Measurements from ENCODE around the gene LAMA4.

LAMA4 gene

DNA sequence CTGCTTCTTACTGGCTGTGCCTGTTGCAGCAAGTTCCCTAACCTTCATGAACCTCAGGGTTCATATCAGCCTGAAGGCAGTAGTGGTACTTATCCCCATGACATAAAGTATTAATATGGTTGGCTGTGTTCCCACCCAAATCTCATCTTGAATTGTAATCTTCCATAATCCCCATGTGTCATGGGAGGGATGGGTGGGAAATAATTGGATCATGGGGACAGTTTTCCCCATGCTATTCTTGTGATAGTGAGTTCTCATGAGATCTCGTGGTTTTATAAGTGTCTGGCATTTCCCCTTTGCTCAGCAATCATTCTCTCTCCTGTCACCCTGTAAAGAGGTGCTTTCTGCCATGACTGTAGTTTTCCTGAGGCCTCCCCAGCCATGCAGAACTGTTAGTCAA is 105.1 kb downstream of the LAMA4 start:
- Histone ChIP-seq H3K4me1 (ENCODE audit: insufficient read depth, low read length) (no peaks in the 10 kb centered on the region), H3K9ac (ENCODE audit: low read depth, low read length) (no peak overlapping the region), H3K9me3 (ENCODE audit: insufficient read depth, low read depth, low read length) (no peaks in the 10 kb centered on the region), H3K36me3 (ENCODE audit: insufficient read depth, low read depth, low read length) (no peaks in the 10 kb centered on the region), H3K4me3 (ENCODE audit: low read length) (no peak overlapping the region), H3K27me3 (ENCODE audit: insufficient read depth, low read length) (no peaks in the 10 kb centered on the region), H3K27ac (ENCODE audit: low read length) (no peak overlapping the region)

DNA sequence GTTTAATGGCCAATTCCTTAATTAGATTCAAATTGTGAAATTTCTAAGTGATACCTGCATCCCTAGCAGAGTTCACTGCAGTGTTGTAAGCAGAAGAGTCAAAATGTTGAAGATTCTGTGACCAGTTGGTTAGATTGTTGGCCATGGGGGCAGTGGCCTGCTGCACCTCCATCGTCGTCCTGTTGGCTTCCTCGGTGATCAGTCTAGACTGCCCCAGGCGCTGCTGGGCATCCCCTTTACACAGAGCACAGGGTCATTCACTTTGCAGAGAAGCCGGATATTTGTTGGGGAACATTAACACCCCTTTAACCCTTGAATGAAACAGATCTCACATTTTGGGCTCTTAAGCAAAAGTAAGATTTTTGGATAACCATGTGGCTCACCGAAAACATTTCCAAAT is 106.3 kb downstream of the LAMA4 start:
- no peak overlapping the region for H3K9ac ChIP-seq (ENCODE audit: low read depth, low read length)
- H3K4me1 ChIP-seq (ENCODE audit: insufficient read depth, low read length), result no peaks in the 10 kb centered on the region
- no peak overlapping the region for H3K4me3 ChIP-seq (ENCODE audit: low read length)
- no peaks in the 10 kb centered on the region for H3K27me3 ChIP-seq (ENCODE audit: insufficient read depth, low read length)
- no peaks in the 10 kb centered on the region for H3K9me3 ChIP-seq (ENCODE audit: insufficient read depth, low read depth, low read length)
- H3K27ac ChIP-seq (ENCODE audit: low read length), result no peak overlapping the region
- H3K36me3 ChIP-seq (ENCODE audit: insufficient read depth, low read depth, low read length), result no peaks in the 10 kb centered on the region

DNA sequence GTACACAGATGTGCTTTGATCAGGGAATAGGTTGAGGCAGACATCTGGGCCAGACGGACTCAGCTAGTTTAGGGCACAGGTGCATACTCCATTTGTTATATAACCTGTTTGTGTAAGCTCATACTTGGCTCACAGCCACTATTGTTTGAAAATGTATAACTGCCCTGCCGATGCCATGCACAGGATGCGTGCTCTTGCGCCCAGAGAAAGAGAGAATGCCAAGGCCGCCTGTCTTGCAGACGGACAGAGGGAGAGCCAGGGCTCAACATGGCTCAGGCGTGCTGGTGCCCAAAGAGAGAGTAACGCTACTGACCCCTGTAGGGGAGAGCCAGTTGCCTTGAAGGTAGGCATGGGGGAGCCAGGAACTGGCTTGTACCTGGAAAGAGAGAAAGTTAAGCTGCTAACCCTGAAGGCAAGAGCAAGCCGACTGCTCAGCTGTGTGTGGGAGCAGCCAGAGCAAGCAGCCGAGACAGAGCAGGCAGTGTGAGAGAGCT is 109.2 kb downstream of the LAMA4 start:
- no peak overlapping the region for H3K4me3 ChIP-seq (ENCODE audit: low read length)
- H3K36me3 ChIP-seq (ENCODE audit: insufficient read depth, low read depth, low read length), result no peaks in the 10 kb centered on the region
- no peaks in the 10 kb centered on the region for H3K4me1 ChIP-seq (ENCODE audit: insufficient read depth, low read length)
- H3K9ac ChIP-seq (ENCODE audit: low read depth, low read length), result no peak overlapping the region
- no peaks in the 10 kb centered on the region for H3K27me3 ChIP-seq (ENCODE audit: insufficient read depth, low read length)
- no peak overlapping the region for H3K27ac ChIP-seq (ENCODE audit: low read length)
- H3K9me3 ChIP-seq (ENCODE audit: insufficient read depth, low read depth, low read length), result no peaks in the 10 kb centered on the region

DNA sequence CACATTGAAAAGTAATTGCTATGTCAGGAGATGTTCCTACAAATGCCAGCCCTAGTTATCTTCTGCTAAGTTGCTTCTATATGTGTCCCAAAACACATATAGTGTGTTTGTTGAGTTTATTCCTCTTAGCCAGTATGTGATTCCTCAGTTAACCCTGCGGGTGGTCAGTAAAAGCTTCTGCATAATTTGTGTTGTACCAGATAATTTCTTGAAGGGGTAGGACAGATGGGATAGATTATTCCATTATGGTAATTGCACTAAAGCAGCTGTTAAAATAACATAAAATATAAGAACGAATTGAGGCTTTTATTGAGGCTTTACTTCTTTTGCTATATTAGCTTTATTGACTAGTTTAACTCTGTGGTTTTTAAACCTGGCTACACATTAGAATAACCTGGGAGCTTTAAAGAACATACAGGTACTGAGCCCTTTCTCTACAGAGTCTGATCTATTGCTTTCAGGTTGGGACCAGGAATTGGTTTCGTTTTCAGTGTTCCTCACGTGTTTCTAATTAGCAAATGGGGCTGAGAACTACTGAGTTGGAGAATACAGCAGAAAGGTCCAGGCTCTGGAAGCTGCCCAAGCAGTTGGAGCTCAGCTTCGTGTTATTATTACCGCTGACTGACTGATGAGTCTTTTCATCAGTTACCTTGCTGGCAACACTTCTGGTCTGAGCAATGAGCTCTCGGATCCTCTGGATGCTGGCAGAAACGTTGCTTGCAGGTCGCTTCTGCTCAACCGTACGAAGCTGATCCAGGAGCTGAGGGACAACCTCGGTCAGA is 110.0 kb downstream of the LAMA4 start:
- H3K9ac ChIP-seq (ENCODE audit: low read depth, low read length), result no peak overlapping the region

DNA sequence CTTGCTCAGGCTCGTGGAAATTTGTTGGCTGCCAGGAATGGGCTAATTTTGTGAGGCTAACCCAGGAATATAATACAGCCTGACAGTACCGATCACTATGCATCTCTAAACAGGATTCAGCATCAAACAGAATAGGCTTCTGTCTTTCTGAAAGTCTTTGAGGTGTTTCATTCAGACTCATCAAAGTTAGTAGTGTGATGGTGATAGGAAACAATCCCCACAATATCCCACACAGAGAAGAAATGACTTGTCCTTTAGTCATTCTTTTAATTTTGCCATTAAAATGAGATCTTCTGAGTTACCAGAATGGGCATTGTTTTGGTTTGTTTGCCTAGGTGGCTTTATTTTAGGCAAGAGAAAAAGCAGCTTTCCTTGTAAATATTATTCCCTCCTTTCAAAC is 112.7 kb downstream of the LAMA4 start:
- H3K9me3 ChIP-seq (ENCODE audit: insufficient read depth, low read depth, low read length), result no peaks in the 10 kb centered on the region
- H3K4me3 ChIP-seq (ENCODE audit: low read length), result no peak overlapping the region
- H3K27ac ChIP-seq (ENCODE audit: low read length), result no peak overlapping the region
- H3K4me1 ChIP-seq (ENCODE audit: insufficient read depth, low read length), result no peaks in the 10 kb centered on the region
- H3K9ac ChIP-seq (ENCODE audit: low read depth, low read length), result no peak overlapping the region
- H3K27me3 ChIP-seq (ENCODE audit: insufficient read depth, low read length), result no peaks in the 10 kb centered on the region
- H3K36me3 ChIP-seq (ENCODE audit: insufficient read depth, low read depth, low read length), result no peaks in the 10 kb centered on the region

More for the DNA sequence above, 110.0 kb downstream of the LAMA4 start:
- H3K36me3 ChIP-seq (ENCODE audit: insufficient read depth, low read depth, low read length), result no peaks in the 10 kb centered on the region
- no peaks in the 10 kb centered on the region for H3K9me3 ChIP-seq (ENCODE audit: insufficient read depth, low read depth, low read length)
- no peak overlapping the region for H3K27ac ChIP-seq (ENCODE audit: low read length)
- no peak overlapping the region for H3K4me3 ChIP-seq (ENCODE audit: low read length)
- no peaks in the 10 kb centered on the region for H3K27me3 ChIP-seq (ENCODE audit: insufficient read depth, low read length)
- no peaks in the 10 kb centered on the region for H3K4me1 ChIP-seq (ENCODE audit: insufficient read depth, low read length)

DNA sequence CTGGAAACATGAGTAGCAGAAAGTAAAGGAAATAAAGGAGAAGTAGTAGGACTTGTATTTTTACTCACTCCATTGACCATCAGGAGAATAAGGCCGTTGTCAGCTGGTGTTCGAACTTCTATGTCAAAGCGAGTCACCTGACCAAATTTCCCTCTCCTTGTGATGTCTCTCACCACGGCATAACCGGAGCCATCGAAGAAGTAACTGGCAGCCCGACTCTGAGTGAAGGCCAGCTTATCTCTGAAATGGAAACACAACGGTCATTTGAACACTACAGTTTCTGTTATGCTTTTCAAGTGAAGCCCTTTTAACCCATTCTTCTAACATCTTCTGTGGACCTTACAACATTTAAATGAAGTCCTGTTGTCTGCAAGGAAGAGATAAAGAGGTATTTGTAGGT is 115.3 kb downstream of the LAMA4 start:
- Histone ChIP-seq H3K27me3 (ENCODE audit: insufficient read depth, low read length) (no peaks in the 10 kb centered on the region), H3K36me3 (ENCODE audit: insufficient read depth, low read depth, low read length) (no peaks in the 10 kb centered on the region), H3K27ac (ENCODE audit: low read length) (no peak overlapping the region), H3K9me3 (ENCODE audit: insufficient read depth, low read depth, low read length) (no peaks in the 10 kb centered on the region), H3K4me3 (ENCODE audit: low read length) (no peak overlapping the region), H3K9ac (ENCODE audit: low read depth, low read length) (no peak overlapping the region), H3K4me1 (ENCODE audit: insufficient read depth, low read length) (no peaks in the 10 kb centered on the region)

DNA sequence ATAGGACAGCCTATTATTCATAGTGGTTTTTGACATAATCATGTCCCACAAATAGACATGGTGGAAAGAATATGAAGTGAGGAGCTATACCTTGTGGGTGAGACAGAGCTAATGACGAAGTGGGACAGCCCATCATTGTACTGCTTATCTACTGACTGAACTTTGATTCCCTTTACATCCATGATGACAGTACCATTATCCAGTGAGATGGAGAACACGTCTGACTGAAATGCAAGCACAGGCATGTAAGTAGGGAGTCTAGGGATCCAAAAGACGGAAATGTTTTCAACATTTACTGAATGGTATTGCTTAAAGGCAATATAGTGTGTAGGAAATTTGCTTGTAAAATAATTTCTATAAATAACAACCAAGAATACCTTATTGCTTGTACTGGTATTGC is 123.5 kb downstream of the LAMA4 start:
- Histone ChIP-seq H3K36me3 (ENCODE audit: insufficient read depth, low read depth, low read length) (no peaks in the 10 kb centered on the region), H3K9ac (ENCODE audit: low read depth, low read length) (no peak overlapping the region), H3K27me3 (ENCODE audit: insufficient read depth, low read length) (no peaks in the 10 kb centered on the region), H3K9me3 (ENCODE audit: insufficient read depth, low read depth, low read length) (no peaks in the 10 kb centered on the region), H3K4me1 (ENCODE audit: insufficient read depth, low read length) (no peaks in the 10 kb centered on the region), H3K27ac (ENCODE audit: low read length) (no peak overlapping the region), H3K4me3 (ENCODE audit: low read length) (no peak overlapping the region)

DNA sequence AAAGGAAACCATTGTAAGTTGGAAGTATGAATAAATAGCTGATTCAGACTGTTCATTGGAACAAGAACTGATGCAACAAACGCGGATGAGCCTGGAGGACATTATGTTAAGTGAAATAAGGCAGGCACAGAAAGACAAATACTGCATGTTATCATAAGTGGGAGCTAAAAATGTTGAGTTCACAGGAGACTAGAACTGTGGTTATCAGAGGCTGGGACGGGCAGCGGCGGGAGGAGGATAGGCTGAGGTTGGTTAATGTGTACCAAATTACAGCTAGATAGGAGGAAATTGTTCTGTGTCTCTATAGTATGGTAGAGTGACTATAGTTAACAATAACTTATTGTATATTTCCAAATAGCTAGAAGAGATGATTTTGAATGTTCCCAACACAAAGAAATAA is 126.2 kb downstream of the LAMA4 start:
- no peak overlapping the region for H3K27ac ChIP-seq (ENCODE audit: low read length)
- no peaks in the 10 kb centered on the region for H3K36me3 ChIP-seq (ENCODE audit: insufficient read depth, low read depth, low read length)

DNA sequence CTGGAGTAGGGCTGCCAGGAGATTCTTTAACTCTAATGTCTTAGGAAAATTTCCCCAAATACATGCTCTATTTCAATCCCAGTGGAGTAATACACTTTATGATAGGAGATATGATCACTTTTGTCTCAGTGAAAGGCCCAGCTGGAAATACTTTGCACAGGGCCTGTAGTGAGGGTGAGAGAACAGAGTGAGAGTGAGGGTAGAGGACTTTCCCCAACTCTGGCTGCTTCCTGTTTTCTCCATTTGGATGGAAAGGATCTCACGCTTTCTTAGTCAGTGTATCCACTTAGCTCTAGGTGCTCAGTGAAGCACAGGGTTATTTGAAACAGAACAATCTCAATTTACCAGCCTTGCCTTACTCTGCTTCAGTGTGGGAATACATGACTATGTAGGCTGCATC is 130.4 kb downstream of the LAMA4 start:
- no peaks in the 10 kb centered on the region for H3K27me3 ChIP-seq (ENCODE audit: insufficient read depth, low read length)
- no peak overlapping the region for H3K9ac ChIP-seq (ENCODE audit: low read depth, low read length)
- no peaks in the 10 kb centered on the region for H3K36me3 ChIP-seq (ENCODE audit: insufficient read depth, low read depth, low read length)
- no peaks in the 10 kb centered on the region for H3K9me3 ChIP-seq (ENCODE audit: insufficient read depth, low read depth, low read length)
- H3K27ac ChIP-seq (ENCODE audit: low read length), result no peak overlapping the region
- H3K4me3 ChIP-seq (ENCODE audit: low read length), result no peak overlapping the region
- no peaks in the 10 kb centered on the region for H3K4me1 ChIP-seq (ENCODE audit: insufficient read depth, low read length)

More for the DNA sequence above, 126.2 kb downstream of the LAMA4 start:
- no peak overlapping the region for H3K4me3 ChIP-seq (ENCODE audit: low read length)
- no peaks in the 10 kb centered on the region for H3K27me3 ChIP-seq (ENCODE audit: insufficient read depth, low read length)
- H3K9me3 ChIP-seq (ENCODE audit: insufficient read depth, low read depth, low read length), result no peaks in the 10 kb centered on the region
- no peaks in the 10 kb centered on the region for H3K4me1 ChIP-seq (ENCODE audit: insufficient read depth, low read length)
- H3K9ac ChIP-seq (ENCODE audit: low read depth, low read length), result no peak overlapping the region

DNA sequence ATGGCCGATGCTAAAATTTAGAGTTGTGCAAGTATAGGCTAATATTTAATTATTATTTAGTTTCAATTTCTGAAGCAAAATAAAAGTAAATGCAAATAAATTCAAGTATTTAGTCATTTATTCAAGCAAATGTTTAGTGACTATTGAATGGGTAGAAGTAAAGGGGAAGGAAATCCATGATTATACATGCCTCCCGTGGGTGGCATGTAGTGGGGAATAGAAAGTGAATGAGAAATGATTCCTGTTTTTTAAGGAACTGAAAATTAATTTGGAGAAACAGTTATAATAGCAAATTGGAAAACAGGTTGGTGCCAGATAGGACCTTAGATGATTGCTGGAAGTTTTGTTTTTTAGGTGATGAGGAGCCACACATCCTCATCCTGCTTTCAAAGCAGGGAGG is 131.6 kb downstream of the LAMA4 start:
- Histone ChIP-seq H3K4me3 (ENCODE audit: low read length) (no peak overlapping the region), H3K27ac (ENCODE audit: low read length) (no peak overlapping the region), H3K9me3 (ENCODE audit: insufficient read depth, low read depth, low read length) (no peaks in the 10 kb centered on the region), H3K4me1 (ENCODE audit: insufficient read depth, low read length) (no peaks in the 10 kb centered on the region), H3K27me3 (ENCODE audit: insufficient read depth, low read length) (no peaks in the 10 kb centered on the region), H3K36me3 (ENCODE audit: insufficient read depth, low read depth, low read length) (no peaks in the 10 kb centered on the region), H3K9ac (ENCODE audit: low read depth, low read length) (no peak overlapping the region)

DNA sequence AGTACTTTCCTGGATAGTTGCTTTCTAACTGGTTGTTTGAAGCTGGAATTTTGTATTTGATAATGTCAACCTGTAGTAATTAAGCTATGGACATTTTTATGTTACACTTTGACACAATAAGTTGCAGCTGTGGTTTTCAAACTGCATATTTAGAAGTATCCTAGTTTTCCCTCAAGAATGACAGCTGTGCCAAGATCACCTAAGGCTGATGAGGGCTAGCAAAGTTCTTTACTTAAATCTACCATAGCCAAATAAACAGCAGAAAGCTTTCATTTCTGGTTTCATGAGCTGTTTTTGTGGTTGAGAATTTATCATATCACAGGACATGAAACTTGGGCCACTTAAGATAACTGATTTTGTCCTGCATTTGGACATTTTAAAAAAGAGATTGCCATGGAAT is 136.3 kb downstream of the LAMA4 start:
- no peak overlapping the region for H3K27ac ChIP-seq (ENCODE audit: low read length)
- H3K36me3 ChIP-seq (ENCODE audit: insufficient read depth, low read depth, low read length), result no peaks in the 10 kb centered on the region

DNA sequence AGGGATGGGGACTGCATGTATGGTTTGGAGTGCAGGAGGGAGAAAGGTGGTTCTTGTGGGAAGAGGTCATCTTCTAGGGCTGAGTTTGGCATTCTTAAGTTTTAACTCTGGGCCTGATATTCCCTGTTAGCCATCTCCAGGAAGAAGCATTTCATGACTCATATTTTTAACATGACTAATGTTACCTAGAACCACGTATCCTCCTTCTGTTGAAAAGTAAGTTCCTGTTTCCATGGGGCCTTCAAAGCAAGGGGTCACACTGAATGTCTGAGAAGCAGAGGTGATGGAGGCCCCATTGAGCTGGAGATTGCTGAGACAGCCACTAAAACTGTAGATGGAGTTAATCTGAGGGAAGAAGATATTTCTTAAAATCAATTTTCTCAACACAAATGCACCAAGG is 136.8 kb downstream of the LAMA4 start:
- Histone ChIP-seq H3K36me3 (ENCODE audit: insufficient read depth, low read depth, low read length) (no peaks in the 10 kb centered on the region), H3K4me3 (ENCODE audit: low read length) (no peak overlapping the region), H3K27me3 (ENCODE audit: insufficient read depth, low read length) (no peaks in the 10 kb centered on the region), H3K4me1 (ENCODE audit: insufficient read depth, low read length) (no peaks in the 10 kb centered on the region), H3K27ac (ENCODE audit: low read length) (no peak overlapping the region), H3K9ac (ENCODE audit: low read depth, low read length) (no peak overlapping the region), H3K9me3 (ENCODE audit: insufficient read depth, low read depth, low read length) (no peaks in the 10 kb centered on the region)

More for the DNA sequence above, 136.3 kb downstream of the LAMA4 start:
- Histone ChIP-seq H3K27me3 (ENCODE audit: insufficient read depth, low read length) (no peaks in the 10 kb centered on the region), H3K9ac (ENCODE audit: low read depth, low read length) (no peak overlapping the region), H3K4me3 (ENCODE audit: low read length) (no peak overlapping the region), H3K9me3 (ENCODE audit: insufficient read depth, low read depth, low read length) (no peaks in the 10 kb centered on the region), H3K4me1 (ENCODE audit: insufficient read depth, low read length) (no peaks in the 10 kb centered on the region)
